ENCODE measurements around the gene FCMR. TPM values are rescaled to one million over a fixed set of nuclear protein-coding genes. Genes with fewer than 3 reads are reported as not detected.
"Not testable (repeated sequence)": the region's sequence is repeated elsewhere in the genome, so short reads cannot be mapped to it uniquely, and the experiment has no call there.

Gene FCMR
- total RNA-seq, 1 donor from 2014 or later: 0.58 TPM

DNA sequence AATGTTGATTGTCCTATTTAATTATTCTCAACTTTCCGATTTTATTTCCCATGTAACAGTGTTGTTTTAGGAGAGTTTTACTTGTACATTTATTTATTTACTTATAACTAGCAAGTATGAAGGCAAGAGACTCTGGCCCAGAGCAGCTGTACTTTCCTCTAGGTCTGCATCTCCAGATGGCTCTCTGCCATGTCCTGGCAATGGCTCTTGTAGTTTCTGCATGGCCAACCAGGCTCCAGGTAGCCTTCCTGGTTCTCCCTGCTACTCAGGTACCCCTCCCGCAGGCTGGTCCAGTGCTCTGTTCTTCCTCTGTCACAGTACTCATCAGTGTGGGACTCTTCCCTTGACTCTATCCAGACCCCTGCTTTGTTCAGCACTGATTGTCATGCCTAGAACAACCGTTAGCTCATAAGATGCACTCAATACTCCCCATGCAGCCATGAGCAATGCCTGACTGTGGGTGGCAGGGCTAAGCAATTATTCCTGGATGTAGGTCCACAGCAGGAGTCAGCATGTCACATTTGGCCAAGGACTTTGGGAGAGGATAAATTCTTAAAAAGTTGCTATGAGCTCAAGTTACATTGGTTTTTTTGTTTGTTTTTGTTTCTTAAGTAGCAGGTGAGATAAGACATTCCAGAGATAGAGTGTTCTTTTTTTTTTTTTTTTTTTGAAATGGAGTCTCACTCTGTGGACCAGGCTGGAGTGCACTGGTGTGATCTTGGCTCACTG is 67.2 kb downstream of the FCMR start:
- Mint-ChIP-seq H3K36me3 (no peaks in the 10 kb centered on the region), H3K4me3 (no peak overlapping the region), H3K27ac (no peak overlapping the region), H3K9me3 (peaks cover 15% of the 10 kb centered on the region), H3K27me3 (peaks cover 34% of the 10 kb centered on the region), H3K4me1 (ENCODE audit: unreplicated experiment) (no peaks in the 10 kb centered on the region)
- TF ChIP-seq, protein P1, sequence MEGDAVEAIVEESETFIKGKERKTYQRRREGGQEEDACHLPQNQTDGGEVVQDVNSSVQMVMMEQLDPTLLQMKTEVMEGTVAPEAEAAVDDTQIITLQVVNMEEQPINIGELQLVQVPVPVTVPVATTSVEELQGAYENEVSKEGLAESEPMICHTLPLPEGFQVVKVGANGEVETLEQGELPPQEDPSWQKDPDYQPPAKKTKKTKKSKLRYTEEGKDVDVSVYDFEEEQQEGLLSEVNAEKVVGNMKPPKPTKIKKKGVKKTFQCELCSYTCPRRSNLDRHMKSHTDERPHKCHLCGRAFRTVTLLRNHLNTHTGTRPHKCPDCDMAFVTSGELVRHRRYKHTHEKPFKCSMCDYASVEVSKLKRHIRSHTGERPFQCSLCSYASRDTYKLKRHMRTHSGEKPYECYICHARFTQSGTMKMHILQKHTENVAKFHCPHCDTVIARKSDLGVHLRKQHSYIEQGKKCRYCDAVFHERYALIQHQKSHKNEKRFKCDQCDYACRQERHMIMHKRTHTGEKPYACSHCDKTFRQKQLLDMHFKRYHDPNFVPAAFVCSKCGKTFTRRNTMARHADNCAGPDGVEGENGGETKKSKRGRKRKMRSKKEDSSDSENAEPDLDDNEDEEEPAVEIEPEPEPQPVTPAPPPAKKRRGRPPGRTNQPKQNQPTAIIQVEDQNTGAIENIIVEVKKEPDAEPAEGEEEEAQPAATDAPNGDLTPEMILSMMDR (conservative IDR thresholded peaks at IDR 0.05): no peak
- no peak for DNase-seq (ENCODE audit: extremely low spot score, unreplicated experiment)

DNA sequence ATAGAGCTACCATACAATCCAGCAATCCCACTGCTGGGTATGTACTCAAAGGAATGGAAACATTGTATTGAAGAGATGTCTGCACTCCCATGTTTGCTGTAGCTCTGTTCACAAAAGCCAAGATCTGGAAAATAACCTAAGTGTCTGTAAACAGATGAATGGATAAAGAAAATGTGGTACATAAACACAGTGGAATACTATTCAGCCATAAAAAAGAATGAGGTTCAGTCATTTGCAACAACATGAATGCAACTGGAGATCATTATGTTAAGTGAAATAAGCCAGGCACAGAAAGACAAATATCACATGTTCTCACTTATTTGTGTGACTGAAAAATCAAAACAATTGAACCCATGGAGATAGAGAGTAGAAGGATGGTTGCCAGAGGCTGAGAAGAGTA is 68.0 kb downstream of the FCMR start:
- H3K4me1 Mint-ChIP-seq (ENCODE audit: unreplicated experiment); DNase-seq (ENCODE audit: extremely low spot score, unreplicated experiment); H3K4me3 Mint-ChIP-seq; H3K27ac Mint-ChIP-seq; H3K36me3 Mint-ChIP-seq: not testable (repeated sequence)
- Mint-ChIP-seq H3K27me3 (peaks cover 40% of the 10 kb centered on the region), H3K9me3 (peaks cover 15% of the 10 kb centered on the region)

Other genes with a start within 250 kb of the FCMR start
- 62.3 and 63.1 TPM in 2 replicates for gene MAPKAPK2, start 237.0 kb downstream of the FCMR start, total RNA-seq (ENCODE audit: low replicate concordance)
- gene IL19, start 151.2 kb downstream of the FCMR start, total RNA-seq (ENCODE audit: low replicate concordance): not detected in 2 replicates
- not detected in 2 replicates for gene IL10, start 149.4 kb downstream of the FCMR start, total RNA-seq (ENCODE audit: low replicate concordance)
- gene IL20, start 56.3 kb downstream of the FCMR start, total RNA-seq (ENCODE audit: low replicate concordance): not detected in 2 replicates
- gene IL24, start 24.5 kb downstream of the FCMR start, total RNA-seq (ENCODE audit: low replicate concordance): not detected in 2 replicates
- gene PIGR, start 24.5 kb upstream of the FCMR start, total RNA-seq (ENCODE audit: low replicate concordance): 16.9 and 30.1 TPM in 2 replicates
- gene FCAMR, start 48.5 kb upstream of the FCMR start, total RNA-seq (ENCODE audit: low replicate concordance): not detected in 2 replicates
- gene C1orf116, start 110.8 kb upstream of the FCMR start, total RNA-seq (ENCODE audit: low replicate concordance): 50.4 and 108 TPM in 2 replicates
- 12.3 and 15.0 TPM in 2 replicates for gene YOD1, start 129.3 kb upstream of the FCMR start, total RNA-seq (ENCODE audit: low replicate concordance)
- 18.7 and 31.4 TPM in 2 replicates for gene PFKFB2, start 131.3 kb upstream of the FCMR start, total RNA-seq (ENCODE audit: low replicate concordance)
- 0.36 and 4.4 TPM in 2 replicates for gene C4BPB, start 166.9 kb upstream of the FCMR start, total RNA-seq (ENCODE audit: low replicate concordance)
- 0.87 and 6.8 TPM in 2 replicates for gene C4BPA, start 182.3 kb upstream of the FCMR start, total RNA-seq (ENCODE audit: low replicate concordance)